PFSK-1 (cell line): ENCODE results near the gene DNAAF5.

Experiments
- FOXP2 ChIP-seq: optimal IDR thresholded peaks from 2 replicates; pipeline ENCODE3; 2011; ENCODE audit warnings: borderline replicate concordance, control low read depth, inconsistent platforms; ENCODE audit not compliant: insufficient read depth; ENCODE audit errors: extremely low read length, extremely low read depth
- POLR2AphosphoS5 ChIP-seq: IDR thresholded peaks from 2 replicates; pipeline ENCODE4 v1.6.1; 2012; ENCODE audit warnings: low read depth, mild to moderate bottlenecking, control low read depth, low read length, moderate library complexity
- SIN3A ChIP-seq: IDR thresholded peaks from 2 replicates; pipeline ENCODE4 v1.6.1; 2012; ENCODE audit warnings: mild to moderate bottlenecking, low read length, moderate library complexity, borderline replicate concordance; ENCODE audit not compliant: insufficient read depth
- TAF1 ChIP-seq: IDR thresholded peaks from 2 replicates; pipeline ENCODE4 v1.6.1; 2012; ENCODE audit warnings: low read length, control low read depth, borderline replicate concordance; ENCODE audit not compliant: insufficient read depth
- TF ChIP-seq, protein P1 (sequence below), 2 experiments: IDR thresholded peaks; 2 replicates each; pipeline versions ENCODE4 v1.6.1 to v1.8.0; 2011 to 2012; ENCODE audit warnings: low read depth in 2 of 2, low read length in 2 of 2, control low read depth in 1 of 2, inconsistent platforms in 1 of 2, mild to moderate bottlenecking in 1 of 2, moderate library complexity in 1 of 2; ENCODE audit not compliant: insufficient read depth in 1 of 2

The DNAAF5 gene

DNA sequence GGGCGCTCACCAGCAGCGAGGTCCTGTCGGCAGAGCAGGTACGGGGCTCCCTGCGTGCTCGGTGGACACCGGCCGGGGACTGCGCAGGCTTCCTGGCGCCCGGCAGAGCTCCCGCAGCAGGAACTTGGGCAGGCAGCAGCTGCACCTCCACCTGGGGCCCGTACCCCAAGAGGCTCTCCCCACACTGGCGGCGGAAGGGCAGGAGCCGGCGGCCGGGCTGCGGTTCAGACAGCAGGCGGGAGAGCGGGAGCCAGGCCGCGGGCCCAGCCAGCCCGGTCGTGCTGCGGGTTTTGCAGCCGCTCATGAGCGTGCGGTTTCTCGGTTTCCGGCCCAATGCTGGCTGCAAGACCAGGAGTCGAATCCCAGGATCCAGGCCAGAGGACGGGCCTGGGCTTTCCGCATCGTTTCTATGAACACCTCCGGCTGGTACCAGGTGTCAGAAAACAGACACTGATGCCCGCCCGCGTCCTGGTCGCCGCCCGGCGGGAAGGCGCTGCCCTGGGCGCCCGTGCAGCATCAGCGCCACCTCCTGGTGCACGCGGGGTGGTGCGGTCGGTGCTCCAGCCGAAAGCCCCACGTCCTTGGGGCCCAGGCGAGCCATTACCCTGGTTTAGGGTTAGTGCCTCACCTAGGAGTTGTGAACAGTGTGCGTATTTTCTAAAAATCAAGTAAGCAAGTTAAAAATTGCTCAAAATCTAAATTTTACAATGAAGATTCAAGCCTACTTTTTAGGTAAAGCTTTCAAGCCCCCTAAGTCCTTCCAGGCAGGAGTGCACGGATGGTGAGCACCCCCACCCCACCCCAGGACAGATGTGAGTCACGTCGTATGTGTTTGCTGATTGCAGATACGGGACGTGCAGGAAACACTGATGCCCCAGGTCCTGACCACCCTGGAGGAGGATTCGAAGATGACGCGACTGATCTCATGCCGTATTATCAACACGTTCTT is 47.9 kb downstream of the DNAAF5 start:
- TF ChIP-seq FOXP2 (no peak), SIN3A (no peak), TAF1 (no peak), POLR2AphosphoS5 (no peak)
- TF ChIP-seq, protein P1, sequence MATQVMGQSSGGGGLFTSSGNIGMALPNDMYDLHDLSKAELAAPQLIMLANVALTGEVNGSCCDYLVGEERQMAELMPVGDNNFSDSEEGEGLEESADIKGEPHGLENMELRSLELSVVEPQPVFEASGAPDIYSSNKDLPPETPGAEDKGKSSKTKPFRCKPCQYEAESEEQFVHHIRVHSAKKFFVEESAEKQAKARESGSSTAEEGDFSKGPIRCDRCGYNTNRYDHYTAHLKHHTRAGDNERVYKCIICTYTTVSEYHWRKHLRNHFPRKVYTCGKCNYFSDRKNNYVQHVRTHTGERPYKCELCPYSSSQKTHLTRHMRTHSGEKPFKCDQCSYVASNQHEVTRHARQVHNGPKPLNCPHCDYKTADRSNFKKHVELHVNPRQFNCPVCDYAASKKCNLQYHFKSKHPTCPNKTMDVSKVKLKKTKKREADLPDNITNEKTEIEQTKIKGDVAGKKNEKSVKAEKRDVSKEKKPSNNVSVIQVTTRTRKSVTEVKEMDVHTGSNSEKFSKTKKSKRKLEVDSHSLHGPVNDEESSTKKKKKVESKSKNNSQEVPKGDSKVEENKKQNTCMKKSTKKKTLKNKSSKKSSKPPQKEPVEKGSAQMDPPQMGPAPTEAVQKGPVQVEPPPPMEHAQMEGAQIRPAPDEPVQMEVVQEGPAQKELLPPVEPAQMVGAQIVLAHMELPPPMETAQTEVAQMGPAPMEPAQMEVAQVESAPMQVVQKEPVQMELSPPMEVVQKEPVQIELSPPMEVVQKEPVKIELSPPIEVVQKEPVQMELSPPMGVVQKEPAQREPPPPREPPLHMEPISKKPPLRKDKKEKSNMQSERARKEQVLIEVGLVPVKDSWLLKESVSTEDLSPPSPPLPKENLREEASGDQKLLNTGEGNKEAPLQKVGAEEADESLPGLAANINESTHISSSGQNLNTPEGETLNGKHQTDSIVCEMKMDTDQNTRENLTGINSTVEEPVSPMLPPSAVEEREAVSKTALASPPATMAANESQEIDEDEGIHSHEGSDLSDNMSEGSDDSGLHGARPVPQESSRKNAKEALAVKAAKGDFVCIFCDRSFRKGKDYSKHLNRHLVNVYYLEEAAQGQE (IDR thresholded peaks at IDR 0.05; ENCODE audit: insufficient read depth in 1 of 2, low read depth in 2 of 2, low read length in 2 of 2) = no peak

DNA sequence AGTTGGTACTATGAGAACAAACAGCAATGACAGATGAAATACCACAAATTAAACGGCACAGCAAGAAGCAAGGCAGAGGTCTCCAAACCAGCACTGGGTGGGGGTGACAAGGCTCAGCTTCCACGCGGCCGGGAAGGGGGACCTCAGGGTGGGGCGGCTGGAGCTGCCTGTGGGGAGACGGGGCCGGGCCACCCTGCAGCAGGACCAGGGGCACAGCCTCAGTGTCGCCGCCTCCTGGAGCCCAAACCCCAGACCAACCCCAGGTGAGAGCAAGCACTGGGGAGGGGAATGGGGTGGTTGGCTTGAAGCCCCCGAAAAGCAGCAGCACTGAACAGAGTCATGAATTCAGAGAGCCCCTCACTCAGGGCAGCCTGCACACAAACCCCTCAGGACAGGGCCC is 49.9 kb downstream of the DNAAF5 start:
- TF ChIP-seq, protein P1 (IDR thresholded peaks at IDR 0.05; ENCODE audit: insufficient read depth in 1 of 2, low read depth in 2 of 2, low read length in 2 of 2) = no peak
- TF ChIP-seq POLR2AphosphoS5 (no peak), FOXP2 (no peak), TAF1 (no peak), SIN3A (no peak)

DNA sequence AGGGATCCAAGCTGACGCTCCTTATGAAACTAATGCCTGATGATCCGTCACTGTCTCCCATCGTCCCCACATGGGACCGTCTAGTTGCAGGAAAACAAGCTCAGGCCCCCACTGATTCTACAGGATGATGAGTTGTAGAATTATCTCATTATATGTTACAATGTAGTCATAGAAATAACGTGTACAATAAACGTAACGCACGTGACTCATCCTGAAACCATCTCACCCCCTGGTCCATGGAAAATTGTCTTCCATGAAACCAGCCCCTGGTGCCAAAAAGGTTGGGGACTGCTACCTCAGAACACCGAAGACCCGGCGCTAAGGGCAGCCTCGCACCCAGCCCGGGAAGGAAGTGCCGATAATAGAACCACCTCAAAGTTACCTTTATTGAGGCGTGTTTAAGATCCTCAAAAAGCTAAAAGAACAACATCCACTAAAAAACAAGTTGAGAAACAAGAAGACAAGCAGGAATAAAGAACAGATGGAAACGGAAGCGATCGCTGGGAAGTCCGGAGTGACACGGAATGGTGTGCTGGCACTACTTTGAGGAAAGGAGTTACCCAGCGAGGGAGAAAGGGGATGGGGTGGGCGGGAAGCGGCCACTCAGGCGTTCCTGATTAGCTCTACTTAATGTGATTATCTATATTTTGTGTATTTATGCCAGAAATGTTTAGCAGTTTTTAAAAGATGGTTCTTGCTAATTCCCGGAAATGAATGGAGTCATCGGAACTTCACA is 50.7 kb downstream of the DNAAF5 start:
- TF ChIP-seq, protein P1 (IDR thresholded peaks at IDR 0.05; ENCODE audit: insufficient read depth in 1 of 2, low read depth in 2 of 2, low read length in 2 of 2) = no peak
- TF ChIP-seq POLR2AphosphoS5 = no peak
- no peak for TF ChIP-seq FOXP2
- no peak for TF ChIP-seq TAF1
- TF ChIP-seq SIN3A = no peak

DNA sequence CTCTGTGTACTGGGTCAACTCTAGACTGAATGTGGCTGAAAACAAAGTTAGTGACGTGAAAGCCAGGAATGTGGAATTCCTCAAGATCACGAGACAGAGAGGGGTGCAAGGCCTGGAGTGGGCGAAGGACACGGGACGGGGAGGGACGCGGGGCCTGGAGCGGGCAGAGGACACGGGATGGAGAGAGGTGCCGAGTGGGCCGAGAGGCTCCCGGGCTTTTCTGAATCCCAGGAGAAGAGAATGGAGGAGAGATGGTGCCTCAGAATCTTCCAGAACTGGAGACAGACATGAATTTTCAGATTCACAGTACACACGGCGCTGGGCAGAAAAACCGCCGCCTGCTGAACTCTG is 51.2 kb downstream of the DNAAF5 start:
- TF ChIP-seq TAF1 (no peak), SIN3A (no peak), FOXP2 (no peak), POLR2AphosphoS5 (no peak)
- TF ChIP-seq, protein P1 (IDR thresholded peaks at IDR 0.05; ENCODE audit: insufficient read depth in 1 of 2, low read depth in 2 of 2, low read length in 2 of 2) = no peak
